Airway epithelial cell (primary cell): ENCODE measurements around the gene RFFL. TPM values are rescaled to one million over a fixed set of nuclear protein-coding genes. Genes with fewer than 3 reads are reported as not detected.

Experiments used
- total RNA-seq: library from RNA; depleted of rRNA; stranded (reverse); fragments of >200 nt; gene quantifications from 2 replicates; pipeline ENCODE4 v1.2.3, GENCODE V29; 2015

The RFFL gene
- total RNA-seq: 18.5 and 36.1 TPM in 2 replicates

GRCh38 chr17:35063514-35064223, at the start of gene RFFL:
Gene RFFL (minus strand): TSS chr17:35063707. CDS start chr17:35026553, 37,154 bp downstream.

GRCh38 chr17:34980353-34980680, 83.2 kb downstream of the RFFL start, which contains the start of gene LIG3:
Gene LIG3 (plus strand): TSS chr17:34980512. CDS start chr17:34983006, 2,494 bp downstream.

GRCh38 chr17:34961093-34961911, 102.2 kb downstream of the RFFL start, which contains the start of the genes CCT6B and ZNF830:
Gene CCT6B (minus strand): TSS chr17:34961460. CDS start chr17:34961393, 67 bp downstream.
Gene ZNF830 (plus strand): TSS chr17:34961540. CDS start chr17:34961567, 27 bp downstream.

Other genes with a start within 250 kb of the RFFL start
- 0.84 and 1.2 TPM in 2 replicates for gene CCT6B, start 102.2 kb downstream of the RFFL start, total RNA-seq
- gene ZNF830, start 102.2 kb downstream of the RFFL start, total RNA-seq: 8.9 and 9.3 TPM in 2 replicates
- gene LIG3, start 83.2 kb downstream of the RFFL start, total RNA-seq: 18.3 and 25.9 TPM in 2 replicates
- gene RAD51D, start 56.2 kb upstream of the RFFL start, total RNA-seq: 4.3 and 7.3 TPM in 2 replicates
- not detected in 2 replicates for gene FNDC8, start 57.9 kb upstream of the RFFL start, total RNA-seq
- 25.1 and 27.5 TPM in 2 replicates for gene NLE1, start 78.6 kb upstream of the RFFL start, total RNA-seq
- not detected in 2 replicates for gene UNC45B, start 84.1 kb upstream of the RFFL start, total RNA-seq
- gene SLC35G3, start 130.7 kb upstream of the RFFL start, total RNA-seq: not detected in 2 replicates
- 18.0 and 18.5 TPM in 2 replicates for gene SLFN5, start 179.4 kb upstream of the RFFL start, total RNA-seq